ENCODE data around the gene BUB1.
"Not testable (repeated sequence)": the region's sequence is repeated elsewhere in the genome, so short reads cannot be mapped to it uniquely, and the experiment has no call there.

- TF ChIP-seq, protein P1, sequence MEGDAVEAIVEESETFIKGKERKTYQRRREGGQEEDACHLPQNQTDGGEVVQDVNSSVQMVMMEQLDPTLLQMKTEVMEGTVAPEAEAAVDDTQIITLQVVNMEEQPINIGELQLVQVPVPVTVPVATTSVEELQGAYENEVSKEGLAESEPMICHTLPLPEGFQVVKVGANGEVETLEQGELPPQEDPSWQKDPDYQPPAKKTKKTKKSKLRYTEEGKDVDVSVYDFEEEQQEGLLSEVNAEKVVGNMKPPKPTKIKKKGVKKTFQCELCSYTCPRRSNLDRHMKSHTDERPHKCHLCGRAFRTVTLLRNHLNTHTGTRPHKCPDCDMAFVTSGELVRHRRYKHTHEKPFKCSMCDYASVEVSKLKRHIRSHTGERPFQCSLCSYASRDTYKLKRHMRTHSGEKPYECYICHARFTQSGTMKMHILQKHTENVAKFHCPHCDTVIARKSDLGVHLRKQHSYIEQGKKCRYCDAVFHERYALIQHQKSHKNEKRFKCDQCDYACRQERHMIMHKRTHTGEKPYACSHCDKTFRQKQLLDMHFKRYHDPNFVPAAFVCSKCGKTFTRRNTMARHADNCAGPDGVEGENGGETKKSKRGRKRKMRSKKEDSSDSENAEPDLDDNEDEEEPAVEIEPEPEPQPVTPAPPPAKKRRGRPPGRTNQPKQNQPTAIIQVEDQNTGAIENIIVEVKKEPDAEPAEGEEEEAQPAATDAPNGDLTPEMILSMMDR (IDR thresholded peaks at IDR 0.05) = not testable (repeated sequence)
- TF ChIP-seq POLR2A (IDR thresholded peaks at IDR 0.05) = not testable (repeated sequence)
These were observed 89.3 kb downstream of the BUB1 start for GRCh38 chr2:110588520-110588919.
